HFFc6 (cell line): ENCODE results near the gene PINK1. TPM values are rescaled to one million over a fixed set of nuclear protein-coding genes. Genes with fewer than 3 reads are reported as not detected.

Source experiments
- DNase-seq: peaks from one replicate; pipeline ENCODE4 v3.0.0-alpha.2; 2018
- H3K27ac Mint-ChIP-seq: 2 replicates; pipeline ENCODE4 v1.8.0; 2020; ENCODE audit warnings: mild to moderate bottlenecking, mixed read lengths
- H3K27me3 Mint-ChIP-seq: 2 replicates; pipeline ENCODE4 v1.8.0; 2021; ENCODE audit warnings: mild to moderate bottlenecking, moderate library complexity, mixed read lengths; ENCODE audit not compliant: insufficient read depth
- H3K36me3 Mint-ChIP-seq: 2 replicates; pipeline ENCODE4 v1.8.0; 2021; ENCODE audit warnings: low read depth, mixed read lengths
- H3K4me1 Mint-ChIP-seq: 2 replicates; pipeline ENCODE4 v1.8.0; 2020; ENCODE audit warnings: low read depth, mixed read lengths
- H3K4me3 Mint-ChIP-seq: 2 replicates; pipeline ENCODE4 v1.8.0; 2020; ENCODE audit warnings: mild to moderate bottlenecking, moderate library complexity, mixed read lengths
- H3K9me3 Mint-ChIP-seq: 2 replicates; pipeline ENCODE4 v1.8.0; 2020; ENCODE audit warnings: mild to moderate bottlenecking, mixed read lengths
- CTCF ChIP-seq: fragments of 200-600 bp; sonication (generic); IDR thresholded peaks from 2 replicates; pipeline ENCODE4 v1.5.0; 2021; ENCODE audit warnings: antibody characterized with exemption, mild to moderate bottlenecking
- total RNA-seq, 6 experiments: library from RNA; stranded (reverse); fragmentation: NEBNext Ultra II Directional; extraction: Animal tissue kit (Norgen Biotek cat#: 25700); gene quantifications; 2 replicates in 1 of 6; 3 replicates in 5 of 6; pipeline ENCODE4 v1.2.3, GENCODE V29; 2021

The PINK1 gene
- total RNA-seq, 6 experiments from 2014 or later = 89.9 to 134 (median 99.1) TPM

- H3K4me1 Mint-ChIP-seq = peaks cover 27% of the 10 kb centered on the region
- DNase-seq = no peak
- no peak for TF ChIP-seq CTCF
- H3K9me3 Mint-ChIP-seq = no peaks in the 10 kb centered on the region
- peaks cover 5% of the 10 kb centered on the region; the same call in 1 of the 2 replicates for H3K27me3 Mint-ChIP-seq
- H3K4me3 Mint-ChIP-seq = no peak overlapping the region
- no peak overlapping the region for H3K27ac Mint-ChIP-seq
- H3K36me3 Mint-ChIP-seq = peaks cover 4% of the 10 kb centered on the region; the same call in 1 of the 2 replicates
Observed at GRCh38 chr1:20621012-20621411, 12.2 kb upstream of the PINK1 start.

- H3K27me3 Mint-ChIP-seq = peaks cover 2% of the 10 kb centered on the region; the same call in 1 of the 2 replicates
- H3K36me3 Mint-ChIP-seq = 0 out of 2 replicates have a peak, but pooled peaks cover 10% of the 10 kb centered on the region
- no peak for TF ChIP-seq CTCF
- no peak overlapping the region for H3K27ac Mint-ChIP-seq
- DNase-seq = no peak
- H3K4me1 Mint-ChIP-seq = peaks cover 19% of the 10 kb centered on the region
- no peaks in the 10 kb centered on the region; the same call in 1 of the 2 replicates for H3K9me3 Mint-ChIP-seq
- no peak overlapping the region for H3K4me3 Mint-ChIP-seq
Observed at GRCh38 chr1:20624709-20625108, 8.5 kb upstream of the PINK1 start.

GRCh38 chr1:20625176-20626097 lies 7.8 kb upstream of the PINK1 start:
- Mint-ChIP-seq H3K36me3 (0 out of 2 replicates have a peak, but pooled peaks cover 10% of the 10 kb centered on the region), H3K4me3 (no peak overlapping the region), H3K27me3 (peaks cover 2% of the 10 kb centered on the region; the same call in 1 of the 2 replicates), H3K9me3 (no peaks in the 10 kb centered on the region; the same call in 1 of the 2 replicates), H3K4me1 (peaks cover 14% of the 10 kb centered on the region), H3K27ac (no peak overlapping the region)
- TF ChIP-seq CTCF = no peak
- no peak for DNase-seq

GRCh38 chr1:20626098-20626427 lies 7.2 kb upstream of the PINK1 start:
- Mint-ChIP-seq H3K9me3 (no peaks in the 10 kb centered on the region; the same call in 1 of the 2 replicates), H3K27ac (no peak overlapping the region), H3K4me3 (no peak overlapping the region), H3K4me1 (peaks cover 14% of the 10 kb centered on the region), H3K36me3 (0 out of 2 replicates have a peak, but pooled peaks cover 10% of the 10 kb centered on the region), H3K27me3 (peaks cover 2% of the 10 kb centered on the region; the same call in 1 of the 2 replicates)
- no peak for TF ChIP-seq CTCF
- no peak for DNase-seq

GRCh38 chr1:20626524-20626923 lies 6.7 kb upstream of the PINK1 start:
- Mint-ChIP-seq H3K9me3 (no peaks in the 10 kb centered on the region; the same call in 1 of the 2 replicates), H3K36me3 (0 out of 2 replicates have a peak, but pooled peaks cover 10% of the 10 kb centered on the region), H3K27me3 (peaks cover 2% of the 10 kb centered on the region; the same call in 1 of the 2 replicates), H3K4me1 (peaks cover 14% of the 10 kb centered on the region), H3K27ac (no peak overlapping the region), H3K4me3 (no peak overlapping the region)
- no peak for DNase-seq
- TF ChIP-seq CTCF = no peak
